Left lung (tissue), 10 donors: ENCODE measurements around the gene DDX41. TPM values are rescaled to one million over a fixed set of nuclear protein-coding genes. Genes with fewer than 3 reads are reported as not detected.
"Not testable (repeated sequence)": the region's sequence is repeated elsewhere in the genome, so short reads cannot be mapped to it uniquely, and the experiment has no call there.

ENCODE experiments used
- ATAC-seq: fragments of 200-7000 bp; cut with Tn5 transposase; one replicate; pipeline ENCODE4 v1.9.1; 2020; ENCODE audit warnings: moderate library complexity
- DNase-seq, 4 donors: peaks; one replicate each; pipeline ENCODE4 v3.0.0-alpha.2; 2013 to 2020
- H3K27ac ChIP-seq, 2 donors: fragments of 200-600 bp; sonication (generic) in 1 of 2; one replicate each; pipeline versions ENCODE4 v1.5.0 to v1.8.0; 2020 to 2021
- H3K27me3 ChIP-seq, 2 donors: fragments of 200-600 bp; sonication (generic) in 1 of 2; one replicate each; pipeline versions ENCODE4 v1.5.0 to v1.8.0; 2020 to 2021
- H3K36me3 ChIP-seq, 2 donors: fragments of 200-600 bp; sonication (generic) in 1 of 2; one replicate each; pipeline versions ENCODE4 v1.5.0 to v1.8.0; 2020 to 2021
- H3K4me1 ChIP-seq, 2 donors: fragments of 200-600 bp; one replicate each; pipeline ENCODE4 v1.8.0; 2021
- H3K4me3 ChIP-seq, 2 donors: fragments of 200-600 bp; sonication (generic) in 1 of 2; one replicate each; pipeline versions ENCODE4 v1.5.0 to v1.8.0; 2020 to 2021; ENCODE audit warnings: mild to moderate bottlenecking in 1 of 2
- H3K9me3 ChIP-seq, 2 donors: fragments of 200-600 bp; sonication (generic) in 1 of 2; one replicate each; pipeline versions ENCODE4 v1.5.0 to v1.8.0; 2020 to 2021
- intact Hi-C, 2 donors: fragments of 100-400 bp; cut with DNase I; formaldehyde crosslinking; loops; one replicate each; pipeline versions ENCODE4 v1.11.2 to v1.14.2; 2022
- polyA plus RNA-seq, 6 donors: library from polyadenylated mRNA; unstranded; fragments of 120-200 nt; gene quantifications; one replicate each; pipeline ENCODE4 v1.2.1, GENCODE V29; 2013; ENCODE audit not compliant: insufficient read length in 6 of 6
- total RNA-seq, 2 donors: library from RNA; stranded (reverse); fragmentation: NEBNext Ultra II Directional; extraction: Animal tissue kit (Norgen Biotek cat#: 25700); gene quantifications; one replicate each; pipeline ENCODE4 v1.2.1, GENCODE V29; 2021
- TF ChIP-seq, protein P1 (sequence below), 2 donors: fragments of 200-600 bp; sonication (generic) in 1 of 2; IDR thresholded peaks; one replicate each; pipeline versions ENCODE4 v1.5.0 to v1.8.0; 2021; ENCODE audit warnings: antibody characterized with exemption in 2 of 2
- donor health status: DM: no; HTN: yes; CAD: no.
- donor health status: DM: no; HTN: no; CAD: no.

DDX41 gene
- total and polyA plus RNA-seq, 8 donors, result 65.9 to 90.2 (median 81.9) TPM

DNA sequence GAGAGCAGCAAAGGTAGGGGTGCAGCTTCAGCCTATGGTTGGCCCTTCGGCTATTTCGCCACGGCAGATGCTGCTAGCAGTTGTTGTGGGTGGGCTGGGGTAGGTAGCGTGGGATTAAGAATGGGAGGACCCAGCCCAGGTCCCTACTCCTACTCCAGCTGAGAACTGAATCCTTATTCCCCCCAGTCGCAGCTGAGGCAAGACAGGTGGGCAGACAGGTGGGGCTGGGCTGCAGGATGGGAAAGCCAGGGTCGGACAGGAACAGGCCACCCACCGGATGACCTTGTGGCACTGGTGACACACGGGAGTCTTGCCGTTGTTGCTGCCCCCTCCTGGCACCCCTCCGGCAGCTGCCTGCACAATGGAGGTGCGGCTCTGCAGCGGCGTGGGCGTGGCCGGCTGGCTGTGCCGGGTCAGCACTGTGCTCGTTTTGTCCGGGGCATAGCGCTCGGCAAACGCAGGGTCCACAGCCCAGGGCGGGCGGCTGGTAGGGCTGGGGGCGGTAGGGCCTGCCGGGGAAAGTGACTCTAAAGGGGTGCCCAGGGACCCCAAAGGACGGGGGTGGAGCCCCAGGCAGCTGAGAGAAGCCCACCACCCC, 27.5 kb downstream of the DDX41 start:
- no peak overlapping the region for H3K4me3 ChIP-seq
- DNase-seq (peak in 1 of 4 donors; percentile 76), ATAC-seq (no peak)
- peaks cover 0 to 91% of the 10 kb centered on the region in 2 donors for H3K36me3 ChIP-seq
- peaks cover 8 to 37% of the 10 kb centered on the region in 2 donors for H3K4me1 ChIP-seq
- TF ChIP-seq, protein P1, sequence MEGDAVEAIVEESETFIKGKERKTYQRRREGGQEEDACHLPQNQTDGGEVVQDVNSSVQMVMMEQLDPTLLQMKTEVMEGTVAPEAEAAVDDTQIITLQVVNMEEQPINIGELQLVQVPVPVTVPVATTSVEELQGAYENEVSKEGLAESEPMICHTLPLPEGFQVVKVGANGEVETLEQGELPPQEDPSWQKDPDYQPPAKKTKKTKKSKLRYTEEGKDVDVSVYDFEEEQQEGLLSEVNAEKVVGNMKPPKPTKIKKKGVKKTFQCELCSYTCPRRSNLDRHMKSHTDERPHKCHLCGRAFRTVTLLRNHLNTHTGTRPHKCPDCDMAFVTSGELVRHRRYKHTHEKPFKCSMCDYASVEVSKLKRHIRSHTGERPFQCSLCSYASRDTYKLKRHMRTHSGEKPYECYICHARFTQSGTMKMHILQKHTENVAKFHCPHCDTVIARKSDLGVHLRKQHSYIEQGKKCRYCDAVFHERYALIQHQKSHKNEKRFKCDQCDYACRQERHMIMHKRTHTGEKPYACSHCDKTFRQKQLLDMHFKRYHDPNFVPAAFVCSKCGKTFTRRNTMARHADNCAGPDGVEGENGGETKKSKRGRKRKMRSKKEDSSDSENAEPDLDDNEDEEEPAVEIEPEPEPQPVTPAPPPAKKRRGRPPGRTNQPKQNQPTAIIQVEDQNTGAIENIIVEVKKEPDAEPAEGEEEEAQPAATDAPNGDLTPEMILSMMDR (IDR thresholded peaks at IDR 0.05), result no peak
- intact Hi-C loops, result no loop called here
- no peaks in the 10 kb centered on the region for H3K9me3 ChIP-seq
- no peaks in the 10 kb centered on the region for H3K27me3 ChIP-seq
- no peak overlapping the region for H3K27ac ChIP-seq

DNA sequence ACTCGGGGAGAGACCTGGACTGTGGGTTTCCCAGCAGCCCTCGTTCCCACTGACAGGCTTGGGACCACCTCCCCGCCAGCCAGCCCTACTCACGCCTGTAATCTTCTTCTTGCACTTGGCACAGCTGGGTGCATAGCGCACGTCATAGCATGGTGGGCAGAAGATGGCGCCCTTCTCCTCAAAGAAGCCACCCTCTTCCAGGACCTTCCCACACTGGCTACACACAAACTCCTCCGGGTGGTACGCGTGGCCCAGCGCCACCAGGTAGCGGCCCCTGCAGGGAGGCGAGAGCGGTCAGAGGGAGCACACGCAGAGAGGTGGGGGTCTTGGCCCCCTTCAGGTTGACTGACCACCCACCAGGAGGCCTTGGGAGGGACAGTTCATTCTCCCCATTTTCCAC, 28.8 kb downstream of the DDX41 start:
- H3K27ac ChIP-seq, result no peak overlapping the region
- TF ChIP-seq, protein P1 (IDR thresholded peaks at IDR 0.05), result no peak
- intact Hi-C loops, result no loop called here
- H3K27me3 ChIP-seq, result no peaks in the 10 kb centered on the region
- DNase-seq, result no peak
- no peak overlapping the region for H3K4me3 ChIP-seq
- no peak for ATAC-seq
- peaks cover 0 to 100% of the 10 kb centered on the region in 2 donors for H3K36me3 ChIP-seq
- no peaks in the 10 kb centered on the region for H3K9me3 ChIP-seq
- peaks cover 0 to 24% of the 10 kb centered on the region in 2 donors for H3K4me1 ChIP-seq

DNA sequence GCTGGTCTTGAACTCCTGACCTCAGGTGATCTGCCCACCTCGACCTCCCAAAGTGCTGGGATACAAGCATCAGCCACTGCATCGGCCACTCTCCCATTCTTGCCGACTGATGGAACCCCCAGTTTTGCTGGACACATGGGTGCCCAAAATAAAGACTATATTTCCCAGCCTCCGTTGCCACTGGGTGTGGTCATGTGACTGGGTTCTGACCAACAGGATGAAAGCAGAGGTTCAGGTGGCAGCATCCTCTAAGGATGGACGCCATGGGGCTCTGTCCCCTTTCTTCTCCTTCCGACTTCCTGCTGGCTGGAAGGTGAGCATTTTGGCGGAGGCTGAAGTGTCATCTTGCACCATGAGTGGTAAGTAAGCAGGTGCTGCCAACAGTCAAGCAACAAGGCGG, 29.6 kb downstream of the DDX41 start:
- DNase-seq (no peak), ATAC-seq (no peak)
- Histone ChIP-seq H3K9me3 (no peaks in the 10 kb centered on the region), H3K27me3 (no peaks in the 10 kb centered on the region), H3K36me3 (peaks cover 0 to 99% of the 10 kb centered on the region in 2 donors), H3K27ac (no peak overlapping the region), H3K4me3 (no peak overlapping the region), H3K4me1 (peaks cover 0 to 16% of the 10 kb centered on the region in 2 donors)
- TF ChIP-seq, protein P1 (IDR thresholded peaks at IDR 0.05), result no peak
- intact Hi-C loops, result no loop called here

DNA sequence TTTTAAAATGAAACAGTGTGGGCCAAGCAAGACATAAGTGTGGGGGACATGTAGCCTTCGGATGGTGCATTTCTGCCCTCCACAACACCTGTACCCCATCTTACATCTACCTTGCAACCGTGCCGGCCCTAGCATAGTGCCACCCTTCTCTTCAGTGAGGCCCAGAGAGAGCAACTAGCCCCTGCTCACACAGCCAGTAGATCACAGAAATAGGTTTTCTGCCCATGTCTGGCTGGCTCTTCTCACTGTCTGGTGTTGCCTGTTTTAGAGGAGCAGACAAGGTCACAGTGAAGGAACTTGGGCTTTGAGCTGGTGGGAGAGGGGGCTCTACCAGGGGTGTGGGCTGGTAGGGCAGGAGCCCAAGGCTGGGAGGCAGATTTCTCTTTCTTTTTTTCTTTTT, 30.5 kb downstream of the DDX41 start:
- no peak for ATAC-seq
- no peaks in the 10 kb centered on the region for H3K27me3 ChIP-seq
- intact Hi-C loops, result no loop called here
- H3K4me3 ChIP-seq, result no peak overlapping the region
- H3K4me1 ChIP-seq, result peaks cover 0 to 7% of the 10 kb centered on the region in 2 donors
- TF ChIP-seq, protein P1 (IDR thresholded peaks at IDR 0.05), result no peak
- peaks cover 0 to 99% of the 10 kb centered on the region in 2 donors for H3K36me3 ChIP-seq
- no peak for DNase-seq
- no peaks in the 10 kb centered on the region for H3K9me3 ChIP-seq
- no peak overlapping the region for H3K27ac ChIP-seq

DNA sequence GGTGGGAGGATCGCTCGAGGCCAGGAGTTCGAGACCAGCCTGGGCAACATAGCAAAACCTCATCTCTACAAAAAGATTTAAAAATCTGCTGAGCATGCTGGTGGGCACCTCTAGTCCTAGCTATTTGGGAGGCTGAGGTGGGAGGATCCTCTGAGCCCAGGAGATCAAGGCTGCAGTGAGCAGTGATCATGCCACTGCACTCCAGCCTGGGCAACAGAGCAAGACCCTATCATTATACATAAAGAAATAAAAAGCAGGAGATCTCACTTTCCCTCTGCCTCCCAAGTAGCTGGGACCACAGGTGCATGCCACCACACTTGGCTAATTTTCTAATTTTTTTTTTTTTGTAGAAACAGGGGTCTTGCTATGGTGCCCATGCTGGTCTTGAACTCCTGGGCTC, 31.0 kb downstream of the DDX41 start:
- intact Hi-C loops, result not testable (repeated sequence)

More for the DNA sequence above, 31.0 kb downstream of the DDX41 start:
- peaks cover 0 to 98% of the 10 kb centered on the region in 2 donors for H3K36me3 ChIP-seq
- H3K4me3 ChIP-seq, H3K27me3 ChIP-seq, H3K27ac ChIP-seq, ATAC-seq, DNase-seq, H3K9me3 ChIP-seq, H3K4me1 ChIP-seq: not testable (repeated sequence)
